GM10266 (cell line): ENCODE results near the gene BUB3.

Experiments
- DNase-seq: peaks from one replicate; pipeline ENCODE4 v3.0.0; 2012; ENCODE audit errors: extremely low spot score
- CTCF ChIP-seq: IDR thresholded peaks from 2 replicates; pipeline ENCODE4 v1.5.1; 2012; ENCODE audit warnings: mild to moderate bottlenecking, low read depth; ENCODE audit not compliant: control insufficient read depth, insufficient read depth; ENCODE audit errors: missing control alignments

BUB3 gene

GRCh38 chr10:123150986-123151736 lies 3.0 kb upstream of the BUB3 start:
- peak; percentile 54 for DNase-seq

GRCh38 chr10:123151737-123152135 lies 2.5 kb upstream of the BUB3 start:
- DNase-seq = no peak
- no peak for TF ChIP-seq CTCF

More at GRCh38 chr10:123150986-123151736, 3.0 kb upstream of the BUB3 start:
- TF ChIP-seq CTCF = no peak

GRCh38 chr10:123153486-123154091 lies 613 bp upstream of the BUB3 start:
- TF ChIP-seq CTCF = no peak
- no peak for DNase-seq

- peak; percentile 73 for DNase-seq
- TF ChIP-seq CTCF = no peak
These were observed 706 bp downstream of the BUB3 start for GRCh38 chr10:123154711-123155505.

GRCh38 chr10:123156078-123156477 lies 1.9 kb downstream of the BUB3 start:
- DNase-seq = no peak
- no peak for TF ChIP-seq CTCF

GRCh38 chr10:123157210-123157609 lies 3.0 kb downstream of the BUB3 start:
- no peak for DNase-seq
- no peak for TF ChIP-seq CTCF

GRCh38 chr10:123158682-123159081 lies 4.5 kb downstream of the BUB3 start:
- no peak for TF ChIP-seq CTCF
- DNase-seq = no peak
